ENCODE results near the gene LYSMD1.

Gene LYSMD1

GRCh38 chr1:151135433-151136385 is 30.0 kb downstream of the LYSMD1 start:
- DNase-seq = no peak

DNA sequence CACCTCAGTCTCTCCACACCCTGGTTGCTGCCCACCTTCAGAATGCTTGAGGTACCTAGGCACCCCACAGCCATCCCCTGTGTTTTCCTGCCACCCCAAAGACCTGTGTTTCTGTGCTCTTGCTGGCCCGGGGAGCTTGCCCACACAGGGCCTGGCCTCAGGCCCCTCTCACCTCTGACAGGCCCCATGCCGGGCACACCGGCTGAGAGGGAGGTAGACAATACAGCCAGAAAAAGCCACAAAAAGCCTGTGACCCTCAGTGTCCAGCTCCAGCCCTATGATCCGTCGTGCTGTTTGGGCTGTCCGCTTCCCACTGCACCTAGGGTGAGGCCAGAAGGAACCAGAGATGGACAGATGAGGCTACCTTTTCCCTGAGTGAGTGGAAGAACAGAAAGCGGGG is 30.7 kb downstream of the LYSMD1 start:
- DNase-seq = no peak

GRCh38 chr1:151134396-151134795 is 31.3 kb downstream of the LYSMD1 start:
- DNase-seq = no peak

DNA sequence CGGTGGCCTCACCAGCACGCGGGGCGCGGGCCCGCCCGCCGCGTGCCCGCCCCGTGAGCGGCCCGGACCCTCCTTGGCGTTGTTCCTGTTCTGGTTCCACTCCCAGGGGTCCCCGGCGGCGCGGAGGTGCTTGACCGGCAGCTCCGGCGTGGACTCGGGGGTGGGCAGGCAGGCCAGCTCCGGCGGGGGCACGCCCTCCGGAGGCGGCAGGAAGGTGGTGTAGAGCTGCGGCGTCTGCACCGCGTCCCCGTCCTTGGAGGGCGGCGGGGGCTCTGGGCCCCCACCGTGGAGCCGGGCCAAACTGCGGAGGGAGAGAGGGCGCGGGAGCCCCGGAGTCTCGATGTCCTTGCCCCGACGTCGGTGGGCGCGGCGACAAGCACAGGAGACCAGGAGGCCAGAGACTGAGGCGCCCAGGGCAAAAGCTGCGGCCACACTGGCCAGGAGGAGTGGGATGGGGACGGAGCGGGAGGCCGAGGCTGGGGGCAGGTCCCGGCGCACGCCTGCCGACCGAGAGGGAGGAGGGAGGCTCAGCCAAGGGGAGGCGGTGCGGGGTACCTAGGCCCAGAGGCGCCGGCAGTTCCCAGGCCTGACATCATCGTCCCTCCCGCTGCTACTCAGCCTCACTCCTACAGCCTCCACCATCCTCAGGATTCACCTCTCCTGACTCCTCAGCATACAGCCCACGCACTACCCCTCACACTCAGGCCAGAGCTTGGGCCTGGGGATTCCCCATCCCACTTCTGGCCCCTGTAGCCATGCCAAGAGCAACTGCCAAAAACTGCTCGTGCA is 32.5 kb downstream of the LYSMD1 start:
- no peak for DNase-seq

GRCh38 chr1:151132335-151133017 is 33.2 kb downstream of the LYSMD1 start:
- no peak for DNase-seq

GRCh38 chr1:151131701-151132334 is 33.9 kb downstream of the LYSMD1 start:
- no peak for DNase-seq

DNA sequence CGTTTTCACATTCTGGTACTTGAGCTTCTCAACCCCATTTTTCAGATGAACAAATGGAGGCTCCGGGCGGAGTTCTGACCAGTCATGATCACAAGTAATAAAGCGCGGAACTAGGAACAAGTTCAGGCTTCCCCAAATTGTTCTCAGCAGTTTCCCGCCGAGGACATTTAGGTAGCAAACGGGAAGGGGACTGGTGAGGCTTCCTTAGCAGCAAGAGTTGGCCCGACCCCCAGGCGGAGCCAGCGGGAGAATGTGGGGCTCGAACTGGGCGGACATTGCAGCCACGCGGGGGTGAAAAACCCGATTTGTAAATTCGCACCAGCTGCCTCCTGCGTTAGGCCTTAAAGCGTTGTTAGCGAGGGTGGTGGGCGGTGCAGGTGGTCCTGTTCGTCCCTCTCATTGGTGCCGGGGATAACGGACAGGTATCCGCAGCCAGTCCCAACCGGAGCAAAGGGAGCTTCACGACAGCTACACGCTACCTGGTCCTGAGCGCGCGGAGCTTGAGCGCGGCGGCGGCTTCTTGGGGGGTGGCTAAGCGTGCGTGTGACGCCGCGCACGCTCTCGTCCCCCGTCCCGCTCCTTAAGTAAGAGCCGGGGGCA is 34.6 kb downstream of the LYSMD1 start:
- DNase-seq = peak; percentile 84

DNA sequence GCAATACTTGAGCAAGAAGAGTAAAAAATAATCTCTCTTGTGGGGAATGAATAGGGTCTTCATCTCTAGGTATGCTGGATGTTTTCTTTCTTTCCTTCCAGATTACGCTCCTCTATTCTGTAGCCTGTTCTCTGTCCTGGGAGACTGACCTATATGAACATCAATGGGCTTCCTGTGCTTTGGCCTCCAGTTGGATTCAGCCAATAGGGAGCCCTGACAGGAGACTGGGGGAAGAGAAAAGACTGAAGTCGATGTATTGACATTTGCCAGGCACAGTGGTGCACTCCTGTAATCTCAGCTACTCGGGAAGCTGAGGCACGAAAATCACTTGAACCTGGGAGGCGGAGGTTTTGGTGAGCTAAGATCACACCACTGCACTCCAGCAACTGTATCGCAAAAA is 36.9 kb downstream of the LYSMD1 start:
- DNase-seq = no peak

GRCh38 chr1:151124763-151125403 is 40.8 kb downstream of the LYSMD1 start:
- DNase-seq = no peak

- no peak for DNase-seq
Measured at GRCh38 chr1:151113877-151114276, 51.8 kb downstream of the LYSMD1 start.
